ENCODE data around the gene TNRC18.
"Not testable (repeated sequence)": the region's sequence is repeated elsewhere in the genome, so short reads cannot be mapped to it uniquely, and the experiment has no call there.

Gene TNRC18

GRCh38 chr7:5266191-5267028 is 157.2 kb downstream of the TNRC18 start:
- H3K4me3 ChIP-seq (ENCODE audit: low read depth, low read length), result no peak overlapping the region
- TF ChIP-seq CTCF (IDR thresholded peaks at IDR 0.05; ENCODE audit: low read depth, low read length, missing control alignments), result no peak
- DNase-seq (ENCODE audit: low read depth), result no peak

DNA sequence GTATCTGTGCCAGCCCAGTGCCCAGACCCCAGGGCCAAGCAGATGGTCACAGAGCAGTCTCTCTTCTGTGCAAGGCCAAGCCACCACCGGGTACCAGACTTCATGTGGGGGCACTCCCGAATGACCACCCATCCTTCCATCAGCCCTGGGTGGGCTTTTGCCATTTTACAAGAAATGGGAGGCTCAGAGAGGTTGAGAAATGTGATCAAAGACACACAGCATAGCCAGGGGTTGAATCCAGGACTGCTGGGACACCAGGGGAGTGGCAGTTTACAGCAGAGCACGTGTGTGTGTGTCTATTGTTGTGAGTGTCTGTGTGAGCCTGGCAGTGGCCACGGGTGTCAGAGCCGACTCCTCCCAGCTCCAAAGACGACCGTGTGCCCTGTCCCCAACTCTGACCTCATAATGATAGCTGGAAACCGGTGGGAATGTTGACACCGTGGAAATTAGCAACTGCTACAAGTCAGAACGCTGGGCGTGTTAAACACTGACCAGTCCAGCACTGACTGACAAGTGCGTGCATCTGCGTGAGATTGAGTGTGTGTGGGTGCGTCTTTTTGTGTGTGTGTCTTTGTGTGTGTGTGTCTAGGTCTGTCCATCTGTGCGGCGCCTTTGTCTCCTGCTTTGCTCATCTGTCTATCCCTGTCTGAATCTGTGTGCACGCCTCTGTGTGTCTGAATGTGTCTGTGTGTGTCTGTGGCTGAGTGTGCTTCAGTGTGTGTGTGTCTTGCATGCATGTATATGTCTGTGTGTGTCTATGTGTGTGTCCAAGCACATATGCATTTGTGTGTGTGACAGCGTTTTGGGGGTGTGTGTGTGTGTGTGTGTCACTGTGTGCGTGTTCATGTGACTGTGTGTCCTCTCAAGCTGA is 158.1 kb downstream of the TNRC18 start:
- DNase-seq (ENCODE audit: low read depth), result no peak
- TF ChIP-seq CTCF (IDR thresholded peaks at IDR 0.05; ENCODE audit: low read depth, low read length, missing control alignments), result no peak
- no peak overlapping the region for H3K4me3 ChIP-seq (ENCODE audit: low read depth, low read length)

- H3K4me3 ChIP-seq (ENCODE audit: low read depth, low read length); DNase-seq (ENCODE audit: low read depth): not testable (repeated sequence)
These were observed 160.6 kb downstream of the TNRC18 start for GRCh38 chr7:5263066-5263465.

GRCh38 chr7:5260530-5261068 is 163.0 kb downstream of the TNRC18 start:
- H3K4me3 ChIP-seq (ENCODE audit: low read depth, low read length); DNase-seq (ENCODE audit: low read depth): not testable (repeated sequence)
